WTC11 (cell line): ENCODE measurements around the gene TPM4. TPM values are rescaled to one million over a fixed set of nuclear protein-coding genes. Genes with fewer than 3 reads are reported as not detected.
A peak's percentile ranks its signal among the peaks of the same experiment; 100 is the strongest.

Experiments used
- ATAC-seq: fragments of 200-7000 bp; cut with Tn5 transposase; 2 replicates; pipeline ENCODE4 v1.10.0; 2021; ENCODE audit warnings: mild to moderate bottlenecking, moderate library complexity
- CTCF ChIA-PET: fragments of 300-600 bp; sonication (Branson Sonifier 250); formaldehyde crosslinking; loops from one replicate; lab custom pipeline; 2021; ENCODE audit warnings: antibody characterized with exemption; lab: Charles Lee
- POLR2A ChIA-PET: fragments of 350-600 bp; sonication (Branson Sonifier 250); formaldehyde crosslinking; loops from one replicate; lab custom pipeline; 2021; ENCODE audit warnings: antibody characterized with exemption; lab: Charles Lee
- DNase-seq: peaks from one replicate; pipeline ENCODE4 v3.0.0; 2021; ENCODE audit warnings: low spot score
- H3K27ac Mint-ChIP-seq: 2 replicates; pipeline ENCODE4 v1.8.0; 2021; ENCODE audit warnings: mixed read lengths
- H3K27me3 Mint-ChIP-seq: 2 replicates; pipeline ENCODE4 v1.8.0; 2021; ENCODE audit warnings: low read depth, mild to moderate bottlenecking, moderate library complexity, mixed read lengths
- H3K36me3 Mint-ChIP-seq: 2 replicates; pipeline ENCODE4 v1.8.0; 2021; ENCODE audit warnings: mixed read lengths
- H3K4me1 Mint-ChIP-seq: 2 replicates; pipeline ENCODE4 v1.8.0; 2022; ENCODE audit warnings: mixed read lengths
- H3K4me3 Mint-ChIP-seq: 2 replicates; pipeline ENCODE4 v1.8.0; 2021; ENCODE audit warnings: mild to moderate bottlenecking, moderate library complexity, mixed read lengths
- H3K9me3 Mint-ChIP-seq: 2 replicates; pipeline ENCODE4 v1.8.0; 2021; ENCODE audit warnings: mixed read lengths
- ATF3 ChIP-seq: sonication (generic); formaldehyde crosslinking; conservative IDR thresholded peaks from 2 replicates; pipeline ENCODE4 v1.8.1; 2022; ENCODE audit warnings: mild to moderate bottlenecking, missing genetic modification reagents
- CTCF ChIP-seq: fragments of 200-600 bp; IDR thresholded peaks from 2 replicates; pipeline ENCODE4 v1.8.0; 2022; ENCODE audit warnings: antibody characterized with exemption
- ESRRA ChIP-seq: sonication (generic); formaldehyde crosslinking; IDR thresholded peaks from 2 replicates; pipeline ENCODE4 v1.8.1; 2022; ENCODE audit warnings: mild to moderate bottlenecking, missing genetic modification reagents, borderline replicate concordance
- FOXJ3 ChIP-seq: sonication (generic); formaldehyde crosslinking; IDR thresholded peaks from 2 replicates; pipeline ENCODE4 v1.9.0; 2021; ENCODE audit warnings: missing genetic modification reagents, mild to moderate bottlenecking, borderline replicate concordance
- FOXK1 ChIP-seq: sonication (generic); formaldehyde crosslinking; IDR thresholded peaks from 2 replicates; pipeline ENCODE4 v1.8.0; 2022; ENCODE audit warnings: mild to moderate bottlenecking, moderate library complexity, missing genetic modification reagents
- GRHL2 ChIP-seq: fragments of 250-450 bp; sonication (Bioruptor Pico); IDR thresholded peaks from 2 replicates; pipeline ENCODE4 v1.8.0; 2022; ENCODE audit warnings: mild to moderate bottlenecking, moderate library complexity; ENCODE audit not compliant: insufficient replicate concordance, severe bottlenecking
- JAZF1 ChIP-seq: fragments of 250-450 bp; sonication (Bioruptor Pico); IDR thresholded peaks from 2 replicates; pipeline ENCODE4 v1.9.0; 2021; ENCODE audit warnings: moderate library complexity, mild to moderate bottlenecking, inconsistent platforms
- KAT7 ChIP-seq: sonication (generic); formaldehyde crosslinking; IDR thresholded peaks from 2 replicates; pipeline ENCODE4 v1.8.1; 2023; ENCODE audit warnings: missing genetic modification reagents, mild to moderate bottlenecking, borderline replicate concordance
- MLX ChIP-seq: sonication (generic); formaldehyde crosslinking; IDR thresholded peaks from 2 replicates; pipeline ENCODE4 v1.8.1; 2023; ENCODE audit warnings: mild to moderate bottlenecking, missing genetic modification reagents, moderate library complexity
- NFYB ChIP-seq: sonication (generic); formaldehyde crosslinking; conservative IDR thresholded peaks from 2 replicates; pipeline ENCODE4 v1.8.0; 2022; ENCODE audit warnings: low read depth, missing genetic modification reagents
- NR1H2 ChIP-seq: sonication (generic); formaldehyde crosslinking; IDR thresholded peaks from 2 replicates; pipeline ENCODE4 v1.9.0; 2021; ENCODE audit warnings: mild to moderate bottlenecking, moderate library complexity, missing genetic modification reagents
- NR2C2 ChIP-seq: sonication (generic); formaldehyde crosslinking; IDR thresholded peaks from 2 replicates; pipeline ENCODE4 v1.8.0; 2022; ENCODE audit warnings: mild to moderate bottlenecking, missing genetic modification reagents
- SMAD4 ChIP-seq: sonication (generic); formaldehyde crosslinking; IDR thresholded peaks from 2 replicates; pipeline ENCODE4 v1.8.0; 2022; ENCODE audit warnings: mild to moderate bottlenecking, missing genetic modification reagents
- total RNA-seq: library from RNA; stranded (reverse); gene quantifications from 3 replicates; pipeline ENCODE4 v1.2.3, GENCODE V29; 2021
- TF ChIP-seq, protein P1 (sequence below): fragments of 250-450 bp; sonication (Bioruptor Pico); IDR thresholded peaks from 2 replicates; pipeline ENCODE4 v1.8.0; 2021; ENCODE audit warnings: mild to moderate bottlenecking
- TF ChIP-seq, protein P2 (sequence below): fragments of 250-450 bp; sonication (Bioruptor Pico); IDR thresholded peaks from 2 replicates; pipeline ENCODE4 v1.9.0; 2021; ENCODE audit warnings: mild to moderate bottlenecking, borderline replicate concordance

TPM4 gene
- total RNA-seq, 1 experiment from 2014 or later: 302 TPM

- ChIA-PET CTCF (interaction anchor here (0.5 to 2.7 kb wide), 47 partner anchors 10 to 1810 kb away, joined by 3 to 33 read pairs (median 4); partner anchors contain the start of genes FAM32A, HSH2D, RAB8A and TPM4), POLR2A (interaction anchor here (0.5 to 1.6 kb wide), 3 partner anchors 35 to 263 kb away, joined by 3 to 9 read pairs (median 3); partner anchors contain the start of genes RAB8A and TPM4)
- Mint-ChIP-seq H3K9me3 (no peaks in the 10 kb centered on the region), H3K4me3 (peak overlapping the region; percentile 38), H3K27me3 (peaks cover 8% of the 10 kb centered on the region), H3K36me3 (no peaks in the 10 kb centered on the region), H3K4me1 (0 out of 2 replicates have a peak, but pooled peaks cover 3% of the 10 kb centered on the region), H3K27ac (no peak overlapping the region)
- peak; percentile 93 for DNase-seq
- peak; percentile 96 for ATAC-seq
- TF ChIP-seq CTCF (peak; percentile 97), MLX (CRISPR knock-in tag) (no peak)
- TF ChIP-seq, all 79 proteins: peak for 1
Observed at GRCh38 chr19:16041299-16041990, 34.9 kb upstream of the TPM4 start.

DNA sequence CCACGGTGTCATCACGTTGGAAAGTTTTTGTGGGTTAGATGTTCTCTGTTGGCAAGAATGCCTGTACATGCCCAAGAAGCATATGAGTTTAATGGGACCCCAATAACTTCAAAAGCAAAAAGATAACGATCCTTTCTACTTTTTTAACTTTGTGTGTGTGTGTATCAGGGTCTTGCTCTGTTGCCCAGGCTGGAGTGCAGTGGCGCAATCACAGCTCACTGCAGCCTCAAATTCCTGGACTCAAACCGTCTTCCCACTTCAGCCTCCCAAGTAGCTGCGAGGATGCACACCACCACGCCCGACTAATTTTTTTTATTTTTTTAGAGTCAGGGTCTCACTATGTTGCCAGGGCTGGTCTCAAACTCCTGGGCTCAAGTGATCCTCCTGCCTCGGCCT is 34.3 kb upstream of the TPM4 start:
- ChIA-PET POLR2A (interaction anchor here (0.6 to 1.6 kb wide), 2 partner anchors 35 to 69 kb away, joined by 3 to 9 read pairs; partner anchors contain the start of genes RAB8A and TPM4), CTCF (interaction anchor here (0.5 to 2.7 kb wide), 45 partner anchors 10 to 1811 kb away, joined by 3 to 33 read pairs (median 4); partner anchors contain the start of genes FAM32A, HSH2D, RAB8A and TPM4)
- TF ChIP-seq, protein P1, sequence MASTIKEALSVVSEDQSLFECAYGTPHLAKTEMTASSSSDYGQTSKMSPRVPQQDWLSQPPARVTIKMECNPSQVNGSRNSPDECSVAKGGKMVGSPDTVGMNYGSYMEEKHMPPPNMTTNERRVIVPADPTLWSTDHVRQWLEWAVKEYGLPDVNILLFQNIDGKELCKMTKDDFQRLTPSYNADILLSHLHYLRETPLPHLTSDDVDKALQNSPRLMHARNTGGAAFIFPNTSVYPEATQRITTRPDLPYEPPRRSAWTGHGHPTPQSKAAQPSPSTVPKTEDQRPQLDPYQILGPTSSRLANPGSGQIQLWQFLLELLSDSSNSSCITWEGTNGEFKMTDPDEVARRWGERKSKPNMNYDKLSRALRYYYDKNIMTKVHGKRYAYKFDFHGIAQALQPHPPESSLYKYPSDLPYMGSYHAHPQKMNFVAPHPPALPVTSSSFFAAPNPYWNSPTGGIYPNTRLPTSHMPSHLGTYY (CRISPR knock-in tag): no peak
- TF ChIP-seq NFYB (CRISPR knock-in tag) (no peak), FOXK1 (no peak), FOXJ3 (no peak), NR2C2 (CRISPR knock-in tag) (no peak)
- Mint-ChIP-seq H3K4me3 (no peak overlapping the region), H3K36me3 (no peaks in the 10 kb centered on the region), H3K9me3 (no peaks in the 10 kb centered on the region), H3K27ac (no peak overlapping the region), H3K4me1 (0 out of 2 replicates have a peak, but pooled peaks cover 3% of the 10 kb centered on the region), H3K27me3 (peaks cover 8% of the 10 kb centered on the region)
- ATAC-seq (no peak), DNase-seq (no peak)

GRCh38 chr19:16042533-16043085 is 33.7 kb upstream of the TPM4 start:
- Mint-ChIP-seq H3K9me3 (no peaks in the 10 kb centered on the region), H3K4me3 (no peak overlapping the region), H3K27ac (no peak overlapping the region), H3K36me3 (no peaks in the 10 kb centered on the region), H3K4me1 (0 out of 2 replicates have a peak, but pooled peaks cover 3% of the 10 kb centered on the region), H3K27me3 (peaks cover 8% of the 10 kb centered on the region)
- POLR2A ChIA-PET: no interaction called here
- DNase-seq (no peak), ATAC-seq (no peak)
- CTCF ChIA-PET: interaction anchor here (1.0 to 2.7 kb wide), 8 partner anchors 16 to 231 kb away, joined by 3 to 33 read pairs (median 8); partner anchors contain the start of gene FAM32A
- TF ChIP-seq, protein P1 (CRISPR knock-in tag): no peak
- TF ChIP-seq SMAD4 (CRISPR knock-in tag): no peak
- no peak for TF ChIP-seq GRHL2 (CRISPR knock-in tag)
- no peak for TF ChIP-seq ESRRA
- no peak for TF ChIP-seq NR1H2 (CRISPR knock-in tag)
- TF ChIP-seq, protein P2, sequence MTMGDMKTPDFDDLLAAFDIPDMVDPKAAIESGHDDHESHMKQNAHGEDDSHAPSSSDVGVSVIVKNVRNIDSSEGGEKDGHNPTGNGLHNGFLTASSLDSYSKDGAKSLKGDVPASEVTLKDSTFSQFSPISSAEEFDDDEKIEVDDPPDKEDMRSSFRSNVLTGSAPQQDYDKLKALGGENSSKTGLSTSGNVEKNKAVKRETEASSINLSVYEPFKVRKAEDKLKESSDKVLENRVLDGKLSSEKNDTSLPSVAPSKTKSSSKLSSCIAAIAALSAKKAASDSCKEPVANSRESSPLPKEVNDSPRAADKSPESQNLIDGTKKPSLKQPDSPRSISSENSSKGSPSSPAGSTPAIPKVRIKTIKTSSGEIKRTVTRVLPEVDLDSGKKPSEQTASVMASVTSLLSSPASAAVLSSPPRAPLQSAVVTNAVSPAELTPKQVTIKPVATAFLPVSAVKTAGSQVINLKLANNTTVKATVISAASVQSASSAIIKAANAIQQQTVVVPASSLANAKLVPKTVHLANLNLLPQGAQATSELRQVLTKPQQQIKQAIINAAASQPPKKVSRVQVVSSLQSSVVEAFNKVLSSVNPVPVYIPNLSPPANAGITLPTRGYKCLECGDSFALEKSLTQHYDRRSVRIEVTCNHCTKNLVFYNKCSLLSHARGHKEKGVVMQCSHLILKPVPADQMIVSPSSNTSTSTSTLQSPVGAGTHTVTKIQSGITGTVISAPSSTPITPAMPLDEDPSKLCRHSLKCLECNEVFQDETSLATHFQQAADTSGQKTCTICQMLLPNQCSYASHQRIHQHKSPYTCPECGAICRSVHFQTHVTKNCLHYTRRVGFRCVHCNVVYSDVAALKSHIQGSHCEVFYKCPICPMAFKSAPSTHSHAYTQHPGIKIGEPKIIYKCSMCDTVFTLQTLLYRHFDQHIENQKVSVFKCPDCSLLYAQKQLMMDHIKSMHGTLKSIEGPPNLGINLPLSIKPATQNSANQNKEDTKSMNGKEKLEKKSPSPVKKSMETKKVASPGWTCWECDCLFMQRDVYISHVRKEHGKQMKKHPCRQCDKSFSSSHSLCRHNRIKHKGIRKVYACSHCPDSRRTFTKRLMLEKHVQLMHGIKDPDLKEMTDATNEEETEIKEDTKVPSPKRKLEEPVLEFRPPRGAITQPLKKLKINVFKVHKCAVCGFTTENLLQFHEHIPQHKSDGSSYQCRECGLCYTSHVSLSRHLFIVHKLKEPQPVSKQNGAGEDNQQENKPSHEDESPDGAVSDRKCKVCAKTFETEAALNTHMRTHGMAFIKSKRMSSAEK (CRISPR knock-in tag): no peak
- TF ChIP-seq JAZF1 (CRISPR knock-in tag): no peak
- TF ChIP-seq KAT7 (CRISPR knock-in tag): no peak
- TF ChIP-seq CTCF: no peak
- no peak for TF ChIP-seq ATF3 (CRISPR knock-in tag)
